GM23338 (cell line): ENCODE measurements around the gene PLXNA2. TPM values are rescaled to one million over a fixed set of nuclear protein-coding genes. Genes with fewer than 3 reads are reported as not detected.

Experiments used
- ATAC-seq: fragments of 200-7000 bp; cut with Tn5 transposase; 3 replicates; pipeline ENCODE4 v1.9.1; 2020
- DNase-seq: peaks from one replicate; pipeline ENCODE4 v3.0.0-alpha.2; 2015; ENCODE audit warnings: low spot score
- H2AFZ ChIP-seq: fragments of 200-600 bp; sonication (generic); 2 replicates; pipeline ENCODE4 v1.8.0; 2016; ENCODE audit warnings: antibody characterized with exemption, mild to moderate bottlenecking, moderate library complexity
- H3F3A ChIP-seq: fragments of 200-600 bp; sonication (generic); replicated peaks from 2 replicates; pipeline ENCODE4 v1.8.0; 2017; ENCODE audit warnings: antibody characterized with exemption, mixed run types, low read depth
- H3K27ac ChIP-seq: fragments of 200-600 bp; sonication (generic); 2 replicates; pipeline ENCODE4 v1.6.1; 2016; ENCODE audit warnings: low read depth
- H3K27me3 ChIP-seq: fragments of 200-600 bp; sonication (generic); 2 replicates; pipeline ENCODE4 v1.8.0; 2016; ENCODE audit warnings: mild to moderate bottlenecking, mixed run types, moderate library complexity; ENCODE audit not compliant: insufficient read depth
- H3K36me3 ChIP-seq: fragments of 200-600 bp; sonication (generic); 2 replicates; pipeline ENCODE4 v1.8.0; 2016; ENCODE audit warnings: mild to moderate bottlenecking; ENCODE audit not compliant: insufficient read depth
- H3K4me1 ChIP-seq: fragments of 200-600 bp; sonication (generic); 2 replicates; pipeline ENCODE4 v1.8.0; 2016; ENCODE audit warnings: mild to moderate bottlenecking, moderate library complexity; ENCODE audit not compliant: insufficient read depth
- H3K4me2 ChIP-seq: fragments of 200-600 bp; sonication (generic); 2 replicates; pipeline ENCODE4 v1.7.1; 2017; ENCODE audit warnings: mixed run types
- H3K4me3 ChIP-seq: fragments of 200-600 bp; sonication (generic); 2 replicates; pipeline ENCODE4 v1.6.1; 2016; ENCODE audit warnings: mixed run types
- H3K79me2 ChIP-seq: fragments of 200-600 bp; sonication (generic); replicated peaks from 2 replicates; pipeline ENCODE4 v1.8.0; 2017; ENCODE audit warnings: mild to moderate bottlenecking; ENCODE audit not compliant: insufficient read depth
- H3K9me2 ChIP-seq: fragments of 200-600 bp; sonication (generic); 2 replicates; pipeline ENCODE4 v1.8.0; 2017; ENCODE audit not compliant: insufficient read depth
- H4K20me1 ChIP-seq: fragments of 200-600 bp; sonication (generic); replicated peaks from 2 replicates; pipeline ENCODE4 v1.8.0; 2017; ENCODE audit warnings: mild to moderate bottlenecking; ENCODE audit not compliant: insufficient read depth
- H3K27ac Mint-ChIP-seq: 2 replicates; pipeline ENCODE4 v1.8.0; 2020; ENCODE audit warnings: inconsistent platforms, mild to moderate bottlenecking, moderate library complexity, mixed read lengths
- H3K27me3 Mint-ChIP-seq: 3 replicates; pipeline ENCODE4 v1.8.0; 2022; ENCODE audit warnings: low read depth, mild to moderate bottlenecking, moderate library complexity, mixed read lengths, inconsistent platforms; ENCODE audit not compliant: insufficient read depth, poor library complexity
- H3K36me3 Mint-ChIP-seq: 3 replicates; pipeline ENCODE4 v1.8.0; 2021; ENCODE audit warnings: low read depth, mild to moderate bottlenecking, inconsistent platforms, moderate library complexity, mixed read lengths
- H3K4me1 Mint-ChIP-seq: 3 replicates; pipeline ENCODE4 v1.8.0; 2020; ENCODE audit warnings: mild to moderate bottlenecking, inconsistent platforms, mixed read lengths
- H3K4me3 Mint-ChIP-seq: 3 replicates; pipeline ENCODE4 v1.8.0; 2021; ENCODE audit warnings: moderate library complexity, mild to moderate bottlenecking, inconsistent platforms, mixed read lengths
- H3K9me3 Mint-ChIP-seq: 3 replicates; pipeline ENCODE4 v1.8.0; 2020; ENCODE audit warnings: moderate library complexity, mild to moderate bottlenecking, inconsistent platforms, mixed read lengths
- CREB1 ChIP-seq: fragments of 250-450 bp; sonication (Bioruptor Pico); IDR thresholded peaks from 2 replicates; pipeline ENCODE4 v1.5.0; 2020; ENCODE audit warnings: low read depth, mild to moderate bottlenecking, moderate library complexity
- EZH2 ChIP-seq: fragments of 200-600 bp; sonication (generic); IDR thresholded peaks from one replicate; pipeline ENCODE4 v1.8.0; 2017; ENCODE audit warnings: antibody characterized with exemption, mild to moderate bottlenecking, low read depth; ENCODE audit not compliant: unreplicated experiment
- NANOG ChIP-seq: IDR thresholded peaks from 2 replicates; pipeline ENCODE4 v1.6.1; 2016; ENCODE audit warnings: antibody characterized with exemption, borderline replicate concordance
- POLR2AphosphoS5 ChIP-seq: IDR thresholded peaks from 2 replicates; pipeline ENCODE4 v1.6.1; 2016; ENCODE audit warnings: antibody characterized with exemption, low read depth
- ZNF114 ChIP-seq: fragments of 250-450 bp; sonication (Bioruptor Pico); IDR thresholded peaks from 2 replicates; pipeline ENCODE4 v1.5.0; 2020; ENCODE audit warnings: mild to moderate bottlenecking, moderate library complexity
- ZNF331 ChIP-seq: fragments of 250-450 bp; sonication (Bioruptor Pico); IDR thresholded peaks from 2 replicates; pipeline ENCODE4 v1.5.0; 2020; ENCODE audit warnings: low read depth, mild to moderate bottlenecking, moderate library complexity
- polyA plus RNA-seq: library from polyadenylated mRNA; unstranded; fragments of >200 nt; fragmentation: Nextera tagmentation; extraction: Ambion mirVana; gene quantifications from 2 replicates; pipeline ENCODE4 v1.2.1, GENCODE V29; 2016
- total RNA-seq: library from RNA; depleted of rRNA; stranded (reverse); fragments of >200 nt; shearing (Covaris generic); gene quantifications from 2 replicates; pipeline ENCODE4 v1.2.3, GENCODE V29; 2014
- TF ChIP-seq, protein P1 (sequence below): IDR thresholded peaks from one replicate; pipeline ENCODE4 v1.6.1; 2018; ENCODE audit warnings: antibody characterized with exemption; ENCODE audit not compliant: unreplicated experiment
- TF ChIP-seq, protein P2 (sequence below): fragments of 250-450 bp; sonication (Bioruptor Pico); IDR thresholded peaks from 2 replicates; pipeline ENCODE4 v1.5.0; 2020; ENCODE audit warnings: mild to moderate bottlenecking, moderate library complexity
- TF ChIP-seq, protein P3 (sequence below), 2 experiments: fragments of 200-600 bp in 1 of 2; sonication (generic) in 1 of 2; conservative IDR thresholded peaks; 2 replicates each; pipeline versions ENCODE4 v1.5.1 to v1.6.1; 2016 to 2017; ENCODE audit warnings: antibody characterized with exemption in 2 of 2, low read depth in 2 of 2, mild to moderate bottlenecking in 2 of 2, moderate library complexity in 1 of 2

The PLXNA2 gene
- total and polyA plus RNA-seq, 2 experiments from 2014 or later: 0.40 to 1.8 TPM

DNA sequence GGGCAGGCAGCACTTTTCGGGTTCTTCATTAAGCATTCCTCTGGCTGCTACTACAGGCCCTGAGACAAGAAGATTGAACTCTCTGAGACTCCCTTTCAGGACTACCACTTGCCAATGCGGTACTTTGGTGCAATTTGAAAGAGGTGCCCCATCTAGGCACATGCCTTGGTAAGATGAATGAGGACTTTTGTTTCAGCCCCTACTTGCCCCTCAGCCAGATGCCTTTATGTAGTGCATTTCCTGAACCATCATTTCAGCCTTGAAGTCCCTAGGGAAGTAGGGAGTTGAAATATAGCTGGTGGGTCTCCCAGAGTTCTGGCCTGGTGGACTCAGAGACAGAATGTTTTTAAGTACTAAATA lies 123.8 kb downstream of the PLXNA2 start (continued):
- TF ChIP-seq, protein P1, sequence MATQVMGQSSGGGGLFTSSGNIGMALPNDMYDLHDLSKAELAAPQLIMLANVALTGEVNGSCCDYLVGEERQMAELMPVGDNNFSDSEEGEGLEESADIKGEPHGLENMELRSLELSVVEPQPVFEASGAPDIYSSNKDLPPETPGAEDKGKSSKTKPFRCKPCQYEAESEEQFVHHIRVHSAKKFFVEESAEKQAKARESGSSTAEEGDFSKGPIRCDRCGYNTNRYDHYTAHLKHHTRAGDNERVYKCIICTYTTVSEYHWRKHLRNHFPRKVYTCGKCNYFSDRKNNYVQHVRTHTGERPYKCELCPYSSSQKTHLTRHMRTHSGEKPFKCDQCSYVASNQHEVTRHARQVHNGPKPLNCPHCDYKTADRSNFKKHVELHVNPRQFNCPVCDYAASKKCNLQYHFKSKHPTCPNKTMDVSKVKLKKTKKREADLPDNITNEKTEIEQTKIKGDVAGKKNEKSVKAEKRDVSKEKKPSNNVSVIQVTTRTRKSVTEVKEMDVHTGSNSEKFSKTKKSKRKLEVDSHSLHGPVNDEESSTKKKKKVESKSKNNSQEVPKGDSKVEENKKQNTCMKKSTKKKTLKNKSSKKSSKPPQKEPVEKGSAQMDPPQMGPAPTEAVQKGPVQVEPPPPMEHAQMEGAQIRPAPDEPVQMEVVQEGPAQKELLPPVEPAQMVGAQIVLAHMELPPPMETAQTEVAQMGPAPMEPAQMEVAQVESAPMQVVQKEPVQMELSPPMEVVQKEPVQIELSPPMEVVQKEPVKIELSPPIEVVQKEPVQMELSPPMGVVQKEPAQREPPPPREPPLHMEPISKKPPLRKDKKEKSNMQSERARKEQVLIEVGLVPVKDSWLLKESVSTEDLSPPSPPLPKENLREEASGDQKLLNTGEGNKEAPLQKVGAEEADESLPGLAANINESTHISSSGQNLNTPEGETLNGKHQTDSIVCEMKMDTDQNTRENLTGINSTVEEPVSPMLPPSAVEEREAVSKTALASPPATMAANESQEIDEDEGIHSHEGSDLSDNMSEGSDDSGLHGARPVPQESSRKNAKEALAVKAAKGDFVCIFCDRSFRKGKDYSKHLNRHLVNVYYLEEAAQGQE: no peak

DNA sequence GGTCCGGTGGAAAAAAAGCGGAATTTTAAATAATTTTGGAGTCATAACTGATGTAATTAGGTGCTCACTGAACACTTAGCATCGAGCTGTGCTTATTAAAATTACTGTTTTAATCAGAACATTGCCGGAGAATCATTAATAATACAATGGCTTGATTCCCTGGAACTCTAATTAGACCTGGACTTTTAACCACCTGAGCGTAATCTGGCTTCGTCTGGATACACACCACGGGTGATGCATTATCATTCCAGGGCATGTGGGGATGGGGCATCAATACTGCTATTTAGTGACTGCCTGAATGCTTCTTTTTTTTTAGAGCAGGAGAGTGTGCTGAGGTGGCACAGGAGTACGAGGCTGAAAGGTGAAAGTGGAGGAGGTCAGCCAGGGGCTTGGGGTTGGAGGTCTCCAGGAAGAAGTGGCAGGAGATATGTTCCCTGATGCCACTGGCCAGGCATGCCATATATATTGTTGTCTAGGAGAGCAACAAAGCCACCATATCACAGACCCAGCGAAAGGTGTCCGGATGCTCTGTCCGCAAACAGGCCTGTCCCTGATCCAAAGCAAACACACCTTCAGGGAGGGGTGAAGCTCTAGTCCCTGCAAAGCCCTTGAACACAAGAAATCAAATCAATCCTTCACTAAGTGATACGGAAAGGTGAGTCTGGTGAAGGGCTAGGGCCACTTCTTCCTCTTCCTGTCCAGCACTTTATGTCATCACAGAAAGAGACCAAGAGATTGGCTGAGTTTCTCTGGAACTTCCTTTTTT lies 125.2 kb downstream of the PLXNA2 start:
- Mint-ChIP-seq H3K9me3 (no peaks in the 10 kb centered on the region), H3K36me3 (no peaks in the 10 kb centered on the region), H3K4me3 (no peak overlapping the region), H3K27me3 (peaks cover 4% of the 10 kb centered on the region), H3K4me1 (peaks cover 7% of the 10 kb centered on the region), H3K27ac (no peak overlapping the region)
- H3K9me2 ChIP-seq: no peaks in the 10 kb centered on the region
- H3K27me3 ChIP-seq: no peaks in the 10 kb centered on the region
- peaks cover 5% of the 10 kb centered on the region; the same call in 1 of the 2 replicates for H3K4me1 ChIP-seq
- ATAC-seq: no peak
- no peak for DNase-seq
- no peaks in the 10 kb centered on the region for H3K79me2 ChIP-seq
- no peaks in the 10 kb centered on the region for H3K36me3 ChIP-seq
- H2AFZ ChIP-seq: no peak overlapping the region
- H3K4me3 ChIP-seq: no peak overlapping the region
- no peak overlapping the region for H3K4me2 ChIP-seq
- no peaks in the 10 kb centered on the region for H4K20me1 ChIP-seq
- no peak overlapping the region for H3K27ac ChIP-seq
- H3F3A ChIP-seq: no peaks in the 10 kb centered on the region
- TF ChIP-seq NANOG (no peak), ZNF331 (no peak), POLR2AphosphoS5 (no peak), EZH2 (no peak), CREB1 (CRISPR knock-in tag) (no peak), ZNF114 (no peak)
- TF ChIP-seq, protein P1: no peak
- TF ChIP-seq, protein P2, sequence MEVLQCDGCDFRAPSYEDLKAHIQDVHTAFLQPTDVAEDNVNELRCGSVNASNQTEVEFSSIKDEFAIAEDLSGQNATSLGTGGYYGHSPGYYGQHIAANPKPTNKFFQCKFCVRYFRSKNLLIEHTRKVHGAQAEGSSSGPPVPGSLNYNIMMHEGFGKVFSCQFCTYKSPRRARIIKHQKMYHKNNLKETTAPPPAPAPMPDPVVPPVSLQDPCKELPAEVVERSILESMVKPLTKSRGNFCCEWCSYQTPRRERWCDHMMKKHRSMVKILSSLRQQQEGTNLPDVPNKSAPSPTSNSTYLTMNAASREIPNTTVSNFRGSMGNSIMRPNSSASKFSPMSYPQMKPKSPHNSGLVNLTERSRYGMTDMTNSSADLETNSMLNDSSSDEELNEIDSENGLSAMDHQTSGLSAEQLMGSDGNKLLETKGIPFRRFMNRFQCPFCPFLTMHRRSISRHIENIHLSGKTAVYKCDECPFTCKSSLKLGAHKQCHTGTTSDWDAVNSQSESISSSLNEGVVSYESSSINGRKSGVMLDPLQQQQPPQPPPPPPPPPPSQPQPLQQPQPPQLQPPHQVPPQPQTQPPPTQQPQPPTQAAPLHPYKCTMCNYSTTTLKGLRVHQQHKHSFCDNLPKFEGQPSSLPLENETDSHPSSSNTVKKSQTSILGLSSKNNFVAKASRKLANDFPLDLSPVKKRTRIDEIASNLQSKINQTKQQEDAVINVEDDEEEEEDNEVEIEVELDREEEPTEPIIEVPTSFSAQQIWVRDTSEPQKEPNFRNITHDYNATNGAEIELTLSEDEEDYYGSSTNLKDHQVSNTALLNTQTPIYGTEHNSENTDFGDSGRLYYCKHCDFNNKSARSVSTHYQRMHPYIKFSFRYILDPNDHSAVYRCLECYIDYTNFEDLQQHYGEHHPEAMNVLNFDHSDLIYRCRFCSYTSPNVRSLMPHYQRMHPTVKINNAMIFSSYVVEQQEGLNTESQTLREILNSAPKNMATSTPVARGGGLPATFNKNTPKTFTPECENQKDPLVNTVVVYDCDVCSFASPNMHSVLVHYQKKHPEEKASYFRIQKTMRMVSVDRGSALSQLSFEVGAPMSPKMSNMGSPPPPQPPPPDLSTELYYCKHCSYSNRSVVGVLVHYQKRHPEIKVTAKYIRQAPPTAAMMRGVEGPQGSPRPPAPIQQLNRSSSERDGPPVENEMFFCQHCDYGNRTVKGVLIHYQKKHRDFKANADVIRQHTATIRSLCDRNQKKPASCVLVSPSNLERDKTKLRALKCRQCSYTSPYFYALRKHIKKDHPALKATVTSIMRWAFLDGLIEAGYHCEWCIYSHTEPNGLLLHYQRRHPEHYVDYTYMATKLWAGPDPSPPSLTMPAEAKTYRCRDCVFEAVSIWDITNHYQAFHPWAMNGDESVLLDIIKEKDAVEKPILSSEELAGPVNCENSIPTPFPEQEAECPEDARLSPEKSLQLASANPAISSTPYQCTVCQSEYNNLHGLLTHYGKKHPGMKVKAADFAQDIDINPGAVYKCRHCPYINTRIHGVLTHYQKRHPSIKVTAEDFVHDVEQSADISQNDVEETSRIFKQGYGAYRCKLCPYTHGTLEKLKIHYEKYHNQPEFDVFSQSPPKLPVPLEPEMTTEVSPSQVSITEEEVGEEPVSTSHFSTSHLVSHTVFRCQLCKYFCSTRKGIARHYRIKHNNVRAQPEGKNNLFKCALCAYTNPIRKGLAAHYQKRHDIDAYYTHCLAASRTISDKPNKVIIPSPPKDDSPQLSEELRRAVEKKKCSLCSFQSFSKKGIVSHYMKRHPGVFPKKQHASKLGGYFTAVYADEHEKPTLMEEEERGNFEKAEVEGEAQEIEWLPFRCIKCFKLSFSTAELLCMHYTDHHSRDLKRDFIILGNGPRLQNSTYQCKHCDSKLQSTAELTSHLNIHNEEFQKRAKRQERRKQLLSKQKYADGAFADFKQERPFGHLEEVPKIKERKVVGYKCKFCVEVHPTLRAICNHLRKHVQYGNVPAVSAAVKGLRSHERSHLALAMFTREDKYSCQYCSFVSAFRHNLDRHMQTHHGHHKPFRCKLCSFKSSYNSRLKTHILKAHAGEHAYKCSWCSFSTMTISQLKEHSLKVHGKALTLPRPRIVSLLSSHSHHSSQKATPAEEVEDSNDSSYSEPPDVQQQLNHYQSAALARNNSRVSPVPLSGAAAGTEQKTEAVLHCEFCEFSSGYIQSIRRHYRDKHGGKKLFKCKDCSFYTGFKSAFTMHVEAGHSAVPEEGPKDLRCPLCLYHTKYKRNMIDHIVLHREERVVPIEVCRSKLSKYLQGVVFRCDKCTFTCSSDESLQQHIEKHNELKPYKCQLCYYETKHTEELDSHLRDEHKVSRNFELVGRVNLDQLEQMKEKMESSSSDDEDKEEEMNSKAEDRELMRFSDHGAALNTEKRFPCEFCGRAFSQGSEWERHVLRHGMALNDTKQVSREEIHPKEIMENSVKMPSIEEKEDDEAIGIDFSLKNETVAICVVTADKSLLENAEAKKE (CRISPR knock-in tag): no peak
- TF ChIP-seq, protein P3, sequence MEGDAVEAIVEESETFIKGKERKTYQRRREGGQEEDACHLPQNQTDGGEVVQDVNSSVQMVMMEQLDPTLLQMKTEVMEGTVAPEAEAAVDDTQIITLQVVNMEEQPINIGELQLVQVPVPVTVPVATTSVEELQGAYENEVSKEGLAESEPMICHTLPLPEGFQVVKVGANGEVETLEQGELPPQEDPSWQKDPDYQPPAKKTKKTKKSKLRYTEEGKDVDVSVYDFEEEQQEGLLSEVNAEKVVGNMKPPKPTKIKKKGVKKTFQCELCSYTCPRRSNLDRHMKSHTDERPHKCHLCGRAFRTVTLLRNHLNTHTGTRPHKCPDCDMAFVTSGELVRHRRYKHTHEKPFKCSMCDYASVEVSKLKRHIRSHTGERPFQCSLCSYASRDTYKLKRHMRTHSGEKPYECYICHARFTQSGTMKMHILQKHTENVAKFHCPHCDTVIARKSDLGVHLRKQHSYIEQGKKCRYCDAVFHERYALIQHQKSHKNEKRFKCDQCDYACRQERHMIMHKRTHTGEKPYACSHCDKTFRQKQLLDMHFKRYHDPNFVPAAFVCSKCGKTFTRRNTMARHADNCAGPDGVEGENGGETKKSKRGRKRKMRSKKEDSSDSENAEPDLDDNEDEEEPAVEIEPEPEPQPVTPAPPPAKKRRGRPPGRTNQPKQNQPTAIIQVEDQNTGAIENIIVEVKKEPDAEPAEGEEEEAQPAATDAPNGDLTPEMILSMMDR (conservative IDR thresholded peaks at IDR 0.05; ENCODE audit: low read depth in 2 of 2): no peak
